GM19035 (cell line): ENCODE results near the gene MREG.
A peak's percentile ranks its signal among the peaks of the same experiment; 100 is the strongest.
"Not testable (repeated sequence)": the region's sequence is repeated elsewhere in the genome, so short reads cannot be mapped to it uniquely, and the experiment has no call there.

Experiments
- ATAC-seq: cut with Tn5 transposase; IDR thresholded peaks from one replicate; pipeline ENCODE4 v1.9.1; 2021; ENCODE audit not compliant: unreplicated experiment

The MREG gene

GRCh38 chr2:215988556-215989207, 24.7 kb downstream of the MREG start:
- not testable (repeated sequence) for ATAC-seq

GRCh38 chr2:215985257-215985656, 28.1 kb downstream of the MREG start:
- ATAC-seq, result no peak

GRCh38 chr2:215984661-215985060, 28.7 kb downstream of the MREG start:
- ATAC-seq, result no peak

GRCh38 chr2:215983581-215984351, 29.6 kb downstream of the MREG start:
- peak; percentile 57 for ATAC-seq

- peak; percentile 62 for ATAC-seq
Observed at GRCh38 chr2:215982465-215982875, 30.9 kb downstream of the MREG start.

GRCh38 chr2:215981115-215981514, 32.2 kb downstream of the MREG start:
- no peak for ATAC-seq

GRCh38 chr2:215979620-215980019, 33.7 kb downstream of the MREG start:
- ATAC-seq, result peak; percentile 51

- no peak for ATAC-seq
Observed at GRCh38 chr2:215974700-215975429, 38.5 kb downstream of the MREG start.

GRCh38 chr2:215973954-215974699, 39.2 kb downstream of the MREG start:
- ATAC-seq, result no peak

- ATAC-seq, result no peak
Observed at GRCh38 chr2:215973145-215973792, 40.1 kb downstream of the MREG start.

- ATAC-seq, result no peak
Observed at GRCh38 chr2:215971671-215972070, 41.7 kb downstream of the MREG start.

GRCh38 chr2:215970894-215971293, 42.5 kb downstream of the MREG start:
- not testable (repeated sequence) for ATAC-seq

- ATAC-seq, result no peak
Observed at GRCh38 chr2:215970425-215970824, 42.9 kb downstream of the MREG start.

- ATAC-seq, result no peak
Observed at GRCh38 chr2:215969131-215969841, 44.1 kb downstream of the MREG start.

- no peak for ATAC-seq
Observed at GRCh38 chr2:215968499-215968898, 44.9 kb downstream of the MREG start.

GRCh38 chr2:215967590-215968378, 45.6 kb downstream of the MREG start:
- ATAC-seq, result no peak

GRCh38 chr2:215966951-215967350, 46.4 kb downstream of the MREG start:
- ATAC-seq, result no peak

GRCh38 chr2:215966274-215966673, 47.1 kb downstream of the MREG start:
- no peak for ATAC-seq

- no peak for ATAC-seq
Observed at GRCh38 chr2:215965532-215966165, 47.7 kb downstream of the MREG start.
